HepG2 (cell line): ENCODE data around the gene ABCC12. TPM values are rescaled to one million over a fixed set of nuclear protein-coding genes. Genes with fewer than 3 reads are reported as not detected.

Experiments used
- ARID4A ChIP-seq: sonication (generic); formaldehyde crosslinking; IDR thresholded peaks from 2 replicates; pipeline ENCODE4 v1.5.0; 2020; ENCODE audit warnings: mild to moderate bottlenecking, missing genetic modification reagents, borderline replicate concordance
- KLF13 ChIP-seq: sonication (generic); formaldehyde crosslinking; IDR thresholded peaks from 2 replicates; pipeline ENCODE4 v1.4.0; 2020; ENCODE audit warnings: mild to moderate bottlenecking, missing genetic modification reagents
- MTF2 ChIP-seq: sonication (generic); formaldehyde crosslinking; IDR thresholded peaks from 2 replicates; pipeline ENCODE4 v1.5.0; 2020; ENCODE audit warnings: missing genetic modification reagents, borderline replicate concordance
- NR2F6 ChIP-seq, 2 experiments: IDR thresholded peaks; 2 replicates each; pipeline ENCODE4 v1.6.1; 2016; ENCODE audit warnings: antibody characterized with exemption in 1 of 2, mild to moderate bottlenecking in 1 of 2
- PHF8 ChIP-seq: sonication (generic); formaldehyde crosslinking; IDR thresholded peaks from 2 replicates; pipeline ENCODE4 v1.5.0; 2020; ENCODE audit warnings: missing genetic modification reagents
- POLR2G ChIP-seq: fragments of 200-400 bp; formaldehyde crosslinking; IDR thresholded peaks from 2 replicates; pipeline ENCODE4 v1.6.1; 2018; ENCODE audit warnings: mild to moderate bottlenecking, low read depth, low read length, moderate library complexity
- RAD51 ChIP-seq: fragments of 450-650 bp; IDR thresholded peaks from 2 replicates; pipeline ENCODE4 v1.6.1; 2016; ENCODE audit warnings: borderline replicate concordance
- SYNCRIP ChIP-seq: fragments of 200-400 bp; formaldehyde crosslinking; IDR thresholded peaks from 2 replicates; pipeline ENCODE4 v1.6.1; 2018; ENCODE audit warnings: mild to moderate bottlenecking, low read depth, low read length; ENCODE audit not compliant: insufficient read depth
- ZBTB2 ChIP-seq: sonication (generic); formaldehyde crosslinking; IDR thresholded peaks from 2 replicates; pipeline ENCODE4 v1.8.0; 2022; ENCODE audit warnings: low read depth, missing genetic modification reagents
- ZBTB21 ChIP-seq: sonication (generic); formaldehyde crosslinking; IDR thresholded peaks from 2 replicates; pipeline ENCODE4 v1.4.0; 2020; ENCODE audit warnings: missing genetic modification reagents
- ZMYM4 ChIP-seq: sonication (generic); formaldehyde crosslinking; IDR thresholded peaks from 2 replicates; pipeline ENCODE4 v1.8.1; 2023; ENCODE audit warnings: mild to moderate bottlenecking, missing genetic modification reagents
- ZNF17 ChIP-seq: sonication (generic); formaldehyde crosslinking; IDR thresholded peaks from 2 replicates; pipeline ENCODE4 v1.5.0; 2020; ENCODE audit warnings: mild to moderate bottlenecking, missing genetic modification reagents
- ZNF30 ChIP-seq: sonication (generic); formaldehyde crosslinking; IDR thresholded peaks from 2 replicates; pipeline ENCODE4 v1.5.0; 2020; ENCODE audit warnings: mild to moderate bottlenecking, missing genetic modification reagents
- ZNF589 ChIP-seq: sonication (generic); formaldehyde crosslinking; conservative IDR thresholded peaks from 2 replicates; pipeline ENCODE4 v1.8.0; 2022; ENCODE audit warnings: mild to moderate bottlenecking, moderate library complexity, missing genetic modification reagents
- ZNF720 ChIP-seq: sonication (generic); formaldehyde crosslinking; IDR thresholded peaks from 2 replicates; pipeline ENCODE4 v1.4.0; 2020; ENCODE audit warnings: missing genetic modification reagents
- ZNF776 ChIP-seq: sonication (generic); formaldehyde crosslinking; IDR thresholded peaks from 2 replicates; pipeline ENCODE4 v1.4.0; 2020; ENCODE audit warnings: mild to moderate bottlenecking, missing genetic modification reagents
- ZNF781 ChIP-seq: sonication (generic); formaldehyde crosslinking; IDR thresholded peaks from 2 replicates; pipeline ENCODE4 v1.5.1; 2020; ENCODE audit warnings: borderline replicate concordance, mild to moderate bottlenecking, missing genetic modification reagents; ENCODE audit errors: not compliant biosample characterization
- ZNF839 ChIP-seq: sonication (generic); formaldehyde crosslinking; IDR thresholded peaks from 2 replicates; pipeline ENCODE4 v1.4.0; 2020; ENCODE audit warnings: missing genetic modification reagents, mild to moderate bottlenecking, borderline replicate concordance
- ZSCAN5A ChIP-seq: sonication (generic); formaldehyde crosslinking; IDR thresholded peaks from 2 replicates; pipeline ENCODE4 v1.8.0; 2022; ENCODE audit warnings: mild to moderate bottlenecking, missing genetic modification reagents, borderline replicate concordance
- polyA plus RNA-seq, 8 experiments: library from polyadenylated mRNA; depleted of rRNA in 3 of 8; stranded (reverse) in 7 of 8; unstranded in 1 of 8; fragments of >200 nt; fragmentation: Illumina TruSeq in 4 of 8; extraction: Trizol in 4 of 8; gene quantifications; 2 replicates each; pipeline versions ENCODE4 v1.2.1 to v1.2.3, GENCODE V29; 2011 to 2016; ENCODE audit warnings: low read depth in 4 of 8, missing spikeins in 1 of 8, mixed read lengths in 1 of 8; ENCODE audit not compliant: insufficient read depth in 1 of 8
- total RNA-seq, 5 experiments: library from RNA; depleted of rRNA; stranded (reverse); fragments of >200 nt; fragmentation: Illumina TruSeq; extraction: Trizol; gene quantifications; 2 replicates each; pipeline ENCODE4 v1.2.3, GENCODE V29; 2016; ENCODE audit warnings: low read depth in 1 of 5

Gene ABCC12
- total and polyA plus RNA-seq, 2 of the 13 experiments (the other 11 are each of a cell fraction or from before 2014, with no cell fraction given) = not detected

GRCh38 chr16:48201515-48202201, 45.9 kb upstream of the ABCC12 start (continued):
- TF ChIP-seq ZBTB2 (CRISPR knock-in tag) = no peak
- TF ChIP-seq ZNF776 (CRISPR knock-in tag) = no peak
- no peak; the same call in 1 of the 2 replicates for TF ChIP-seq NR2F6 (IDR thresholded peaks at IDR 0.05)
- TF ChIP-seq NR2F6 (CRISPR knock-in tag; IDR thresholded peaks at IDR 0.05) = peak; percentile 61
- no peak for TF ChIP-seq ZMYM4 (CRISPR knock-in tag)
- no peak for TF ChIP-seq ZNF720 (CRISPR knock-in tag)
- no peak for TF ChIP-seq POLR2G
- TF ChIP-seq ZSCAN5A = no peak
- TF ChIP-seq SYNCRIP = no peak
- TF ChIP-seq ZNF839 (CRISPR knock-in tag) = 0 out of 2 replicates have a peak, but pooled peaks have one; percentile 46
- TF ChIP-seq KLF13 (CRISPR knock-in tag) = 0 out of 2 replicates have a peak, but pooled peaks have one; percentile 50
- TF ChIP-seq ZNF589 (CRISPR knock-in tag) = no peak
- TF ChIP-seq ZNF17 (CRISPR knock-in tag) = no peak
- no peak for TF ChIP-seq ZNF30 (CRISPR knock-in tag)
- TF ChIP-seq RAD51 = no peak
- peak; percentile 5; the same call in 1 of the 2 replicates for TF ChIP-seq ARID4A (CRISPR knock-in tag)
- no peak for TF ChIP-seq ZBTB21 (CRISPR knock-in tag)
- TF ChIP-seq MTF2 (CRISPR knock-in tag) = no peak
- TF ChIP-seq ZNF781 (CRISPR knock-in tag) = no peak
- TF ChIP-seq PHF8 = no peak
